ENCODE measurements around the gene ASIC2. TPM values are rescaled to one million over a fixed set of nuclear protein-coding genes. Genes with fewer than 3 reads are reported as not detected.

Gene ASIC2
- total RNA-seq, 2 experiments from 2014 or later, result not detected

GRCh38 chr17:33112763-33113162, 180.3 kb downstream of the ASIC2 start:
- Mint-ChIP-seq H3K27ac (no peak overlapping the region), H3K9me3 (no peaks in the 10 kb centered on the region), H3K27me3 (peaks cover 6% of the 10 kb centered on the region), H3K36me3 (ENCODE audit: low read depth) (no peaks in the 10 kb centered on the region), H3K4me3 (no peak overlapping the region), H3K4me1 (ENCODE audit: low read depth) (no peaks in the 10 kb centered on the region)
- ChIA-PET POLR2A (no interaction called here), CTCF (no interaction called here)
- intact Hi-C loops (cut with micrococcal nuclease), result no loop called here
- DNase-seq, result no peak
- TF ChIP-seq, protein P1, sequence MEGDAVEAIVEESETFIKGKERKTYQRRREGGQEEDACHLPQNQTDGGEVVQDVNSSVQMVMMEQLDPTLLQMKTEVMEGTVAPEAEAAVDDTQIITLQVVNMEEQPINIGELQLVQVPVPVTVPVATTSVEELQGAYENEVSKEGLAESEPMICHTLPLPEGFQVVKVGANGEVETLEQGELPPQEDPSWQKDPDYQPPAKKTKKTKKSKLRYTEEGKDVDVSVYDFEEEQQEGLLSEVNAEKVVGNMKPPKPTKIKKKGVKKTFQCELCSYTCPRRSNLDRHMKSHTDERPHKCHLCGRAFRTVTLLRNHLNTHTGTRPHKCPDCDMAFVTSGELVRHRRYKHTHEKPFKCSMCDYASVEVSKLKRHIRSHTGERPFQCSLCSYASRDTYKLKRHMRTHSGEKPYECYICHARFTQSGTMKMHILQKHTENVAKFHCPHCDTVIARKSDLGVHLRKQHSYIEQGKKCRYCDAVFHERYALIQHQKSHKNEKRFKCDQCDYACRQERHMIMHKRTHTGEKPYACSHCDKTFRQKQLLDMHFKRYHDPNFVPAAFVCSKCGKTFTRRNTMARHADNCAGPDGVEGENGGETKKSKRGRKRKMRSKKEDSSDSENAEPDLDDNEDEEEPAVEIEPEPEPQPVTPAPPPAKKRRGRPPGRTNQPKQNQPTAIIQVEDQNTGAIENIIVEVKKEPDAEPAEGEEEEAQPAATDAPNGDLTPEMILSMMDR (IDR thresholded peaks at IDR 0.05), result no peak
- ATAC-seq, result no peak

DNA sequence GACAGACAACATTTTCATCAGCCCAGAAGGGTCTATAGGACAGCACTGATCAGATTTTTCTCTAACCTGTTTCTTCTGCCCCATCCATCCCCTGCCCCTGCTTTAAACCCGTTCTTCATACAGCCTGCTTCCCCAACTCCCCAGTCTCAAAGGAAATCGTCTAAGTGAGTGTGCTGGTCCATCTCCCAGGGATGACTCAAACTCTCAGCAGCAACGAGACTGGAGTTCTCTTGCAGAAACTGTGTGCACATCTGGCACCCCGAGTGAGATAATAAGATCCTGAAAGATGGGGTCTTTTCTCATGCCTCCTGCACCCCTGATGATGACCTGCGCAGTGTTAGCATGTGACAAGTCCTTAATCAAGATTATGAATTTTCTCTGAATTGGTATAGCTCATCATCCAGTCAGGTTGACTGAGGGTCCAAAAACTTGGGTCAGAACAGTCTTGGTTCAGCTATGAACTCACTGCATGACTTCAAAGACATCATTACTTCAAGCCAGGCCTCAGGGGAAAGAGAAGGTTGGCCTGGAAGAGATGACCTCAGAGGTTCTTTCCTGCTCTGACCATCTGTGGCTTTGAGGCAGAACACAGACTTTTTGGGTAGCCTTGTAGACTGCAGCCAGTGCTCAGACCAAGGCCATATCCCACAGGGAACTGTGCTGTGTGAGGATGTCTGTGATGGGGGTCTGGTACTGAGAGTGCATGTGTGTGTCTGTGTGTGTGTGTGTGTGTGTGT, 183.6 kb downstream of the ASIC2 start:
- H3K36me3 Mint-ChIP-seq (ENCODE audit: low read depth), result no peaks in the 10 kb centered on the region
- intact Hi-C loops (cut with micrococcal nuclease), result no loop called here
- no peaks in the 10 kb centered on the region for H3K4me1 Mint-ChIP-seq (ENCODE audit: low read depth)
- POLR2A ChIA-PET, result no interaction called here
- H3K27me3 Mint-ChIP-seq, result peaks cover 10% of the 10 kb centered on the region
- DNase-seq (no peak), ATAC-seq (no peak)
- H3K4me3 Mint-ChIP-seq, result no peak overlapping the region
- CTCF ChIA-PET, result no interaction called here
- H3K9me3 Mint-ChIP-seq, result no peaks in the 10 kb centered on the region
- TF ChIP-seq, protein P1 (IDR thresholded peaks at IDR 0.05), result no peak
- no peak overlapping the region for H3K27ac Mint-ChIP-seq

DNA sequence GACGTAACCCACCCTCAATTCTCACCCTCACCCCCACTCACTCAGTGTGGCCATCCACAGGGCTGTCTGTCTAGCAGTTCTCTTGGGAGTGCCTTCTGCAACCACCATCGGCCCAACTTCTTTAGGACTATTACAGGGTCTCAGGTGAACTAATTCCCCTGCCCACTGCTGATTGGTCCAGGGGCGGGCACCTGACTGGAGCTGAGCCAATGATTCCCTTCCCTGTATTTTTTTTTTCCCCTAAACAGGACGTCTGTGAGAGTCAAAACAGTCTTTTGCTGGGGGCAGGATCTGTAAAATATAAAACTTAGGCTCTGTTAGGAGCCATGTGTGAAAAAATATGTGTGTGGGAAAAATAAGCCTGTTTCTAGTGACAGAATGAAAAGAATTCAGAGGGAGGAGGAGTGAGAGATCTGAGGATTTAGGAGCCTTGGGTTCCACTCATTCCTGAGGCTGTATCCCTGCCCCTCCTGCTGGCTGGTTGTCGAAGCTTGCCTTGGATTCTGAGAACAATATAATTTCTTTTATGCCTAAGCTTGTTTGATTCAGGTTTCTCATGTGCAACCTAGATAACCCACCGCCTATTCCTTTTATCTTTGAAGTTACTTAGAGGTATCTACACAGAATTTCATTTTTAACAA, 186.4 kb downstream of the ASIC2 start:
- no peak for DNase-seq
- Mint-ChIP-seq H3K4me3 (no peak overlapping the region), H3K4me1 (ENCODE audit: low read depth) (no peaks in the 10 kb centered on the region), H3K27ac (no peak overlapping the region), H3K9me3 (no peaks in the 10 kb centered on the region), H3K27me3 (peaks cover 8% of the 10 kb centered on the region), H3K36me3 (ENCODE audit: low read depth) (no peaks in the 10 kb centered on the region)
- TF ChIP-seq, protein P1 (IDR thresholded peaks at IDR 0.05), result no peak
- intact Hi-C loops (cut with micrococcal nuclease), result no loop called here
- ChIA-PET CTCF (no interaction called here), POLR2A (no interaction called here)
- no peak for ATAC-seq

GRCh38 chr17:33105911-33106310, 187.2 kb downstream of the ASIC2 start:
- Mint-ChIP-seq H3K27ac (no peak overlapping the region), H3K27me3 (peaks cover 6% of the 10 kb centered on the region), H3K36me3 (ENCODE audit: low read depth) (no peaks in the 10 kb centered on the region), H3K4me1 (ENCODE audit: low read depth) (no peaks in the 10 kb centered on the region), H3K4me3 (no peak overlapping the region), H3K9me3 (no peaks in the 10 kb centered on the region)
- CTCF ChIA-PET, result no interaction called here
- no peak for ATAC-seq
- intact Hi-C loops (cut with micrococcal nuclease), result no loop called here
- TF ChIP-seq, protein P1 (IDR thresholded peaks at IDR 0.05), result no peak
- POLR2A ChIA-PET, result no interaction called here
- DNase-seq, result no peak

DNA sequence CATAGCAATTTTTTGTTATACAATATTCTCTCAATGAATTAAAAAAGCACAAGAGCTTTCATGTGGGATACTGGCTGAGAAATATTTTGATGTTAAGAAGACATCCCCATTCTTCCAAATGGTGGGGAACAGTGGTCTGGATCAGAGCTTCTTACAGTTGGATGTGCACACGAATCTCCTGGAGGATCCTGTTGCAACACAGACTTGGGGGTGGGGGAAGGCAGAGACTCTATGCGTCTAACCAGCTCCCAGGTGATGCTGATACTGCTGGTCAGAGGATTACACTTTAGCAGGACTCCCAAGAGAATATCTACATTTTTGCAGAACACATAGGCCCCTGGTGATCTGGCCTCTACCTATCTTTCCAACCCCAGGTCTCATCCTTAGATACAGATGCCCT, 193.2 kb downstream of the ASIC2 start:
- Mint-ChIP-seq H3K36me3 (ENCODE audit: low read depth) (no peaks in the 10 kb centered on the region), H3K27ac (no peak overlapping the region), H3K9me3 (no peaks in the 10 kb centered on the region), H3K4me3 (no peak overlapping the region), H3K27me3 (peaks cover 3% of the 10 kb centered on the region), H3K4me1 (ENCODE audit: low read depth) (no peaks in the 10 kb centered on the region)
- TF ChIP-seq, protein P1 (IDR thresholded peaks at IDR 0.05), result no peak
- ChIA-PET CTCF (no interaction called here), POLR2A (no interaction called here)
- intact Hi-C loops (cut with micrococcal nuclease), result no loop called here
- ATAC-seq, result no peak
- DNase-seq, result no peak

Data from activated CD8-positive, alpha-beta T cell treated with anti-CD3 and anti-CD28 coated beads for 36 hours (primary cell).